ENCODE results near the gene ATRN. TPM values are rescaled to one million over a fixed set of nuclear protein-coding genes. Genes with fewer than 3 reads are reported as not detected.

The ATRN gene
- total and polyA plus RNA-seq, 4 donors, result 4.2 to 38.5 (median 21.2) TPM

GRCh38 chr20:3576363-3576762 lies 105.5 kb downstream of the ATRN start:
- H3K9ac ChIP-seq (ENCODE audit: insufficient read depth in 1 of 2, low read length in 2 of 2), result no peak overlapping the region
- ATAC-seq (ENCODE audit: insufficient read depth, low FRiP score) (no peak), DNase-seq (no peak)
- peaks cover 13 to 30% (median 20%) of the 10 kb centered on the region in 4 donors for H3K36me3 ChIP-seq (ENCODE audit: control insufficient read depth in 4 of 4, insufficient read depth in 4 of 4, low read length in 4 of 4)
- H3K4me1 ChIP-seq (ENCODE audit: control insufficient read depth in 5 of 5, insufficient read depth in 5 of 5, low read length in 5 of 5), result no peaks in the 10 kb centered on the region
- TF ChIP-seq CTCF (IDR thresholded peaks at IDR 0.05; ENCODE audit: control extremely low read depth, extremely low read depth), result no peak
- H3K27ac ChIP-seq (ENCODE audit: low read depth in 1 of 2, low read length in 1 of 2), result no peak overlapping the region
- no peaks in the 10 kb centered on the region for H3K9me3 ChIP-seq (ENCODE audit: control insufficient read depth in 4 of 4, insufficient read depth in 3 of 4, low read length in 3 of 4)
- no peak overlapping the region for H3K4me3 ChIP-seq
- H3K27me3 ChIP-seq (ENCODE audit: control insufficient read depth in 3 of 3, insufficient read depth in 3 of 3, low read length in 2 of 3), result no peaks in the 10 kb centered on the region

GRCh38 chr20:3577366-3577765 lies 106.5 kb downstream of the ATRN start:
- H3K27me3 ChIP-seq (ENCODE audit: control insufficient read depth in 3 of 3, insufficient read depth in 3 of 3, low read length in 2 of 3), result no peaks in the 10 kb centered on the region
- H3K4me3 ChIP-seq, result no peak overlapping the region
- H3K9me3 ChIP-seq (ENCODE audit: control insufficient read depth in 4 of 4, insufficient read depth in 3 of 4, low read length in 3 of 4), result no peaks in the 10 kb centered on the region
- H3K4me1 ChIP-seq (ENCODE audit: control insufficient read depth in 5 of 5, insufficient read depth in 5 of 5, low read length in 5 of 5), result no peaks in the 10 kb centered on the region
- peaks cover 13 to 33% (median 24%) of the 10 kb centered on the region in 4 donors for H3K36me3 ChIP-seq (ENCODE audit: control insufficient read depth in 4 of 4, insufficient read depth in 4 of 4, low read length in 4 of 4)
- no peak overlapping the region for H3K9ac ChIP-seq (ENCODE audit: insufficient read depth in 1 of 2, low read length in 2 of 2)
- no peak for TF ChIP-seq CTCF (IDR thresholded peaks at IDR 0.05; ENCODE audit: control extremely low read depth, extremely low read depth)
- 98 to 100% methylated on average over 1 of the region's 1 CpG for WGBS, 2 donors
- DNase-seq (no peak), ATAC-seq (ENCODE audit: insufficient read depth, low FRiP score) (no peak)
- no peak overlapping the region for H3K27ac ChIP-seq (ENCODE audit: low read depth in 1 of 2, low read length in 1 of 2)

DNA sequence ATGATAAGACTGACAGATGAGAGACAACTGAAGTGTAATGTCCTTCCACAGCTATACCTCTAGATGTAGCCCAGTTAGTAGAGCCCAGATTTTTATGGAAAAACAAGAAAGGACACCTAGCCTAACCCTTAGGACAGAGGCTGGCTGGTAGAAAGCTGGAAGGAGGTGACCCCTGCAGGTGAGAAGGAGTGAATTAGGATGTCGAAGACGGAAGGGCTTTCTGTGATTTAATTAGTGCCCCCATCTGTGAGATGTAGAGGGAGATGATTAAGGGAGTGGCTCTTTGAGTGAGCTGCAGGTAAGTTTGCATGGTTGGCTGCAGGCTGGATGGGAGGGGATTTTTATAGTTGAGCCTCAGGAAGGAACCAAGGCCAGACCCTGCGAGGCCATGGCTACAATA lies 109.6 kb downstream of the ATRN start:
- 89 to 92% methylated on average over 3 of the region's 3 CpGs for WGBS, 2 donors

More for the DNA sequence above, 109.6 kb downstream of the ATRN start:
- Histone ChIP-seq H3K9ac (ENCODE audit: insufficient read depth in 1 of 2, low read length in 2 of 2) (no peak overlapping the region), H3K27ac (ENCODE audit: low read depth in 1 of 2, low read length in 1 of 2) (no peak overlapping the region), H3K4me1 (ENCODE audit: control insufficient read depth in 5 of 5, insufficient read depth in 5 of 5, low read length in 5 of 5) (no peaks in the 10 kb centered on the region), H3K36me3 (ENCODE audit: control insufficient read depth in 4 of 4, insufficient read depth in 4 of 4, low read length in 4 of 4) (peaks cover 23 to 34% (median 32%) of the 10 kb centered on the region in 4 donors), H3K27me3 (ENCODE audit: control insufficient read depth in 3 of 3, insufficient read depth in 3 of 3, low read length in 2 of 3) (no peaks in the 10 kb centered on the region), H3K9me3 (ENCODE audit: control insufficient read depth in 4 of 4, insufficient read depth in 3 of 4, low read length in 3 of 4) (peaks cover 0 to 2% (median 0%) of the 10 kb centered on the region in 4 donors), H3K4me3 (no peak overlapping the region)
- DNase-seq (no peak), ATAC-seq (ENCODE audit: insufficient read depth, low FRiP score) (no peak)
- no peak for TF ChIP-seq CTCF (IDR thresholded peaks at IDR 0.05; ENCODE audit: control extremely low read depth, extremely low read depth)

Measured in lung (tissue), 12 donors.